ENCODE data around the gene RHOT2. TPM values are rescaled to one million over a fixed set of nuclear protein-coding genes. Genes with fewer than 3 reads are reported as not detected.
A peak's percentile ranks its signal among the peaks of the same experiment; 100 is the strongest.

The RHOT2 gene
- total and polyA plus RNA-seq, 3 donors from 2014 or later, result 77.7 to 176 (median 157) TPM

DNA sequence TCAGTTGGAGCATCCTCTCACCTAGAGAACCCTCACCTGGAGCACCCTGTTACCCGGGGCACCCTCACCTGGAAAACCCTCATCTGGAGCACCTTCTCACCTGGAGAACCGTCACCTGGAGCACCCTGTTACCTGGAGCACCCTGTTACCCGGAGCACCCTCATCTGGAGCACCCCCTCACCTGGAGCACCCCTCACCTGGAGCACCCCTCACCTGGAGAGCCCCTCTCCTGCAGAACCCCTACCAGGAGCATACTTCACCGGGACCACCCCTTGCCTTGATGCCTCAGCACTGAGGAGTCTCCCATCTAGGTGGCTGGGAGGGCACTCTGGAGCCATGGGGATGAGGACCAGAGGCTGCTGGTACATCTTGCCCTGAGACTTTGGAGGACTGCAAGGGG, 41.0 kb downstream of the RHOT2 start:
- DNase-seq, result no peak
- no peak overlapping the region for H3K27ac ChIP-seq
- no peak overlapping the region for H3K4me3 ChIP-seq
- no peaks in the 10 kb centered on the region for H3K36me3 ChIP-seq (ENCODE audit: low read depth, missing control alignments)
- no peaks in the 10 kb centered on the region for H3K27me3 ChIP-seq
- TF ChIP-seq POLR2A (IDR thresholded peaks at IDR 0.05), result no peak
- TF ChIP-seq CTCF (IDR thresholded peaks at IDR 0.05), result no peak
- peaks cover 5% of the 10 kb centered on the region for H3K4me1 ChIP-seq
- H3K9me3 ChIP-seq, result no peaks in the 10 kb centered on the region
- intact Hi-C loops (cut with DNase I; ENCODE audit: low total_unique reads), result no loop called here
- 73 to 83% methylated on average over 3 to 4 of the region's 4 CpGs for WGBS, 2 donors

GRCh38 chr16:709566-710499, 41.9 kb downstream of the RHOT2 start:
- Histone ChIP-seq H3K4me1 (peaks cover 12% of the 10 kb centered on the region), H3K36me3 (ENCODE audit: low read depth, missing control alignments) (no peaks in the 10 kb centered on the region), H3K27me3 (no peaks in the 10 kb centered on the region), H3K9me3 (no peaks in the 10 kb centered on the region), H3K27ac (no peak overlapping the region), H3K4me3 (no peak overlapping the region)
- intact Hi-C loops (cut with DNase I; ENCODE audit: low total_unique reads), result no loop called here
- DNase-seq, result peak; percentile 71
- TF ChIP-seq POLR2A (IDR thresholded peaks at IDR 0.05), result no peak
- WGBS, 2 donors, result 23 to 27% methylated on average over 14 to 30 of the region's 30 CpGs

- Histone ChIP-seq H3K4me1 (peaks cover 12% of the 10 kb centered on the region), H3K27me3 (no peaks in the 10 kb centered on the region), H3K27ac (no peak overlapping the region), H3K9me3 (no peaks in the 10 kb centered on the region), H3K36me3 (ENCODE audit: low read depth, missing control alignments) (no peaks in the 10 kb centered on the region), H3K4me3 (no peak overlapping the region)
- no peak for DNase-seq
- 48 to 70% methylated on average over 3 to 21 of the region's 21 CpGs for WGBS, 2 donors
- TF ChIP-seq POLR2A (IDR thresholded peaks at IDR 0.05) (no peak), CTCF (IDR thresholded peaks at IDR 0.05) (no peak)
- intact Hi-C loops (cut with DNase I; ENCODE audit: low total_unique reads), result no loop called here
Observed at GRCh38 chr16:710500-711075, 42.7 kb downstream of the RHOT2 start.

- intact Hi-C loops (cut with DNase I; ENCODE audit: low total_unique reads), result no loop called here
- no peak for DNase-seq
- no peak overlapping the region for H3K27ac ChIP-seq
- no peaks in the 10 kb centered on the region for H3K9me3 ChIP-seq
- 76 to 81% methylated on average over 4 to 12 of the region's 12 CpGs for WGBS, 2 donors
- no peak overlapping the region for H3K4me3 ChIP-seq
- H3K27me3 ChIP-seq, result no peaks in the 10 kb centered on the region
- TF ChIP-seq CTCF (IDR thresholded peaks at IDR 0.05) (no peak), POLR2A (IDR thresholded peaks at IDR 0.05) (no peak)
- H3K4me1 ChIP-seq, result peaks cover 15% of the 10 kb centered on the region
- no peaks in the 10 kb centered on the region for H3K36me3 ChIP-seq (ENCODE audit: low read depth, missing control alignments)
Observed at GRCh38 chr16:711084-711483, 43.2 kb downstream of the RHOT2 start.

GRCh38 chr16:711548-712320, 43.8 kb downstream of the RHOT2 start:
- TF ChIP-seq POLR2A (IDR thresholded peaks at IDR 0.05) (no peak), CTCF (IDR thresholded peaks at IDR 0.05) (peak; percentile 57 to 89 (median 82))
- Histone ChIP-seq H3K27ac (no peak overlapping the region), H3K27me3 (no peaks in the 10 kb centered on the region), H3K4me1 (peaks cover 22% of the 10 kb centered on the region), H3K4me3 (no peak overlapping the region), H3K9me3 (no peaks in the 10 kb centered on the region), H3K36me3 (ENCODE audit: low read depth, missing control alignments) (no peaks in the 10 kb centered on the region)
- WGBS, 2 donors, result 23 to 33% methylated on average over 18 to 25 of the region's 25 CpGs
- intact Hi-C loops (cut with DNase I; ENCODE audit: low total_unique reads), result no loop called here
- peak; percentile 72 for DNase-seq

Data from testis (tissue), 3 donors.